ENCODE data around the gene SYCP3.

The SYCP3 gene

DNA sequence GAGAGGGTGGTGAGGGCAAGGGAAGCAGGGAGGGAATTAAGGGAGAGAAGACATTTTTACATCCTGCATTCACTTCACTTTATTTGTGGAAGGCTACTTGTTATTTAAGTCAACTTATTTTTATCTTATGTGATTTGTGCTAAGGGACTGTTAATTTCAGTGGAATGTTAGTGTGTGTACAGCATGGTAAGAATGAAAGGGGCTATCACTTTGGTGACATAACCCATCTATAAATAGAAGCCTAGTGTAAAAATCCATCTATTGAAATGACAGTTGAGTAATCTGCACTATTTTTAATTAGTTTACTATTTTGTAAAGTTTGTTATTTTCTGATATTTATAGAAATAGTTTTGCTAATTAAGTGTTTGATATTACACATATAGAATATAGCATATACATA, 58.6 kb downstream of the SYCP3 start:
- no peak for DNase-seq (ENCODE audit: low read depth, low spot score)

DNA sequence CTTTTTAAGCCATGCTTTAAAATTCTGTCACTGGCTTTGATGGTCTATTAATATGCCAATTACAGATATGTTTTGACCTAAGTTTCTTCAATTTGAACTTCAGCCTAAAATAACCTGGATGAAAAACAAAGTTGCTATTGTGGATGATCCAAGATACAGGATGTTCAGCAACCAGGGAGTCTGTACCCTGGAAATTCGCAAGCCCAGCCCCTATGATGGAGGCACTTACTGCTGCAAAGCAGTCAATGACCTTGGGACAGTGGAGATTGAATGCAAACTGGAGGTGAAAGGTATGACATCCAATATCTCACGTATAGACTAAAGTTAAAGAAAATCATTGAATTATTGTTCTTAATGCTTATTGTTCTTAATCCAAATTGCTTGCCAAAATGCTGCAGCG, 59.0 kb downstream of the SYCP3 start:
- DNase-seq (ENCODE audit: low read depth, low spot score): no peak
